Progenitor cell of endocrine pancreas (in vitro differentiated cells): Measurements from ENCODE around the gene RGS9BP. TPM values are rescaled to one million over a fixed set of nuclear protein-coding genes. Genes with fewer than 3 reads are reported as not detected.
A peak's percentile ranks its signal among the peaks of the same experiment; 100 is the strongest.

Experiments used
- DNase-seq: peaks from one replicate; pipeline ENCODE4 v3.0.0; 2021; ENCODE audit warnings: low spot score; ENCODE audit not compliant: unreplicated experiment
- H3K27ac Mint-ChIP-seq: 2 replicates; pipeline ENCODE4 v1.8.0; 2021; ENCODE audit warnings: mild to moderate bottlenecking, moderate library complexity, mixed read lengths
- H3K27me3 Mint-ChIP-seq: 2 replicates; pipeline ENCODE4 v1.8.0; 2021; ENCODE audit warnings: mixed read lengths
- H3K36me3 Mint-ChIP-seq: 2 replicates; pipeline ENCODE4 v1.8.0; 2022; ENCODE audit warnings: mixed read lengths; ENCODE audit not compliant: insufficient read depth
- H3K4me1 Mint-ChIP-seq: 2 replicates; pipeline ENCODE4 v1.8.0; 2021; ENCODE audit warnings: low read depth, mixed read lengths
- H3K4me3 Mint-ChIP-seq: 2 replicates; pipeline ENCODE4 v1.8.0; 2021; ENCODE audit warnings: low read depth, mild to moderate bottlenecking, moderate library complexity, mixed read lengths
- H3K9me3 Mint-ChIP-seq: 2 replicates; pipeline ENCODE4 v1.8.0; 2021; ENCODE audit warnings: low read depth, mixed read lengths
- total RNA-seq: library from RNA; stranded (reverse); gene quantifications from 2 replicates; pipeline ENCODE4 v1.2.1, GENCODE V29; 2021
- TF ChIP-seq, protein P1 (sequence below): fragments of 200-600 bp; sonication (generic); IDR thresholded peaks from one replicate; pipeline ENCODE4 v1.5.0; 2021; ENCODE audit warnings: antibody characterized with exemption, mild to moderate bottlenecking; ENCODE audit not compliant: unreplicated experiment

Gene RGS9BP
- total RNA-seq, 1 donor from 2014 or later = 0.10 TPM

GRCh38 chr19:32658075-32658474 is 17.6 kb upstream of the RGS9BP start:
- TF ChIP-seq, protein P1, sequence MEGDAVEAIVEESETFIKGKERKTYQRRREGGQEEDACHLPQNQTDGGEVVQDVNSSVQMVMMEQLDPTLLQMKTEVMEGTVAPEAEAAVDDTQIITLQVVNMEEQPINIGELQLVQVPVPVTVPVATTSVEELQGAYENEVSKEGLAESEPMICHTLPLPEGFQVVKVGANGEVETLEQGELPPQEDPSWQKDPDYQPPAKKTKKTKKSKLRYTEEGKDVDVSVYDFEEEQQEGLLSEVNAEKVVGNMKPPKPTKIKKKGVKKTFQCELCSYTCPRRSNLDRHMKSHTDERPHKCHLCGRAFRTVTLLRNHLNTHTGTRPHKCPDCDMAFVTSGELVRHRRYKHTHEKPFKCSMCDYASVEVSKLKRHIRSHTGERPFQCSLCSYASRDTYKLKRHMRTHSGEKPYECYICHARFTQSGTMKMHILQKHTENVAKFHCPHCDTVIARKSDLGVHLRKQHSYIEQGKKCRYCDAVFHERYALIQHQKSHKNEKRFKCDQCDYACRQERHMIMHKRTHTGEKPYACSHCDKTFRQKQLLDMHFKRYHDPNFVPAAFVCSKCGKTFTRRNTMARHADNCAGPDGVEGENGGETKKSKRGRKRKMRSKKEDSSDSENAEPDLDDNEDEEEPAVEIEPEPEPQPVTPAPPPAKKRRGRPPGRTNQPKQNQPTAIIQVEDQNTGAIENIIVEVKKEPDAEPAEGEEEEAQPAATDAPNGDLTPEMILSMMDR = no peak
- Mint-ChIP-seq H3K4me3 (no peak overlapping the region), H3K27me3 (no peaks in the 10 kb centered on the region), H3K36me3 (peaks cover 6% of the 10 kb centered on the region), H3K4me1 (peaks cover 2% of the 10 kb centered on the region), H3K9me3 (no peaks in the 10 kb centered on the region), H3K27ac (no peak overlapping the region)
- DNase-seq = no peak

DNA sequence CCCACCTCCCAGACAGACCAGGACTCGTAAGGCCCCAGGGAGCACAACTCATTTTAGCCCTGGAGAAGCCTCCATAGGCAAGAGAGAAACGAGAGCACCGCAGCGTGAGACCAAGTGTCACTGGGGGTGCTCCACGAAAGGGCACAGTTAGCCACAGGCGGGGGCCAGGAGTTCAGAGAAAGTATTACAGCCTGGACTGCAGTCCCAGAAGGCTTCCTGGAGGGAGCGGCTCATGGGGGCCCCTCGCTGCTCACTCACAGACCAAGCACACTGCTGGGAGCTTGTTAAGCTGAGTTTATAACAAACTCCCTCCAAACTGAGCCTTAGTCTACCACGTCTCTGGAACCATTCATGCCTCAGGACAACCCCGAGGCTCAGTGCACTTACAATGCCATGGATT is 17.1 kb upstream of the RGS9BP start:
- Mint-ChIP-seq H3K36me3 (peaks cover 7% of the 10 kb centered on the region), H3K9me3 (no peaks in the 10 kb centered on the region), H3K27me3 (no peaks in the 10 kb centered on the region), H3K27ac (no peak overlapping the region), H3K4me1 (no peaks in the 10 kb centered on the region), H3K4me3 (no peak overlapping the region)
- TF ChIP-seq, protein P1 = no peak
- DNase-seq = no peak

DNA sequence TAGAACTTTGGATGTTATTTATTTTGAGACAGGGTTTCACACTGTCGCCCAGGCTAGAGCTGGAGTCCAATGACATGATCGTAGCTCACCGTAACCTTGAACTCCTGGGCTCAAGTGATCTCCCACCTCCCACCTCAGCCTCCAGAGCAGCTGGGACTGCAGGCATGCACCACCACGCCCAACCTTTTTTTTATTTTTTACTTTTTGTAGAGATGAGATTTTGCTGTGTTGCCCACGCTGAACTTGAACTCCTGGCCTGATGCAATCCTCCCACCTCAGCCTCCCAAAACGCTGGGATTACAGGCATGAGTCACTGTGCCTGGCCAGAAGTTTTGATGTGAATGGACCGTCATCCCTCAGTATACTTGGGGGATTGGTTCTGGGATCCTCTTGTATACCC is 14.3 kb upstream of the RGS9BP start:
- Mint-ChIP-seq H3K9me3 (no peaks in the 10 kb centered on the region), H3K27me3 (no peaks in the 10 kb centered on the region), H3K36me3 (peaks cover 7% of the 10 kb centered on the region), H3K27ac (no peak overlapping the region), H3K4me3 (no peak overlapping the region), H3K4me1 (no peaks in the 10 kb centered on the region)
- DNase-seq = no peak
- TF ChIP-seq, protein P1 = no peak

DNA sequence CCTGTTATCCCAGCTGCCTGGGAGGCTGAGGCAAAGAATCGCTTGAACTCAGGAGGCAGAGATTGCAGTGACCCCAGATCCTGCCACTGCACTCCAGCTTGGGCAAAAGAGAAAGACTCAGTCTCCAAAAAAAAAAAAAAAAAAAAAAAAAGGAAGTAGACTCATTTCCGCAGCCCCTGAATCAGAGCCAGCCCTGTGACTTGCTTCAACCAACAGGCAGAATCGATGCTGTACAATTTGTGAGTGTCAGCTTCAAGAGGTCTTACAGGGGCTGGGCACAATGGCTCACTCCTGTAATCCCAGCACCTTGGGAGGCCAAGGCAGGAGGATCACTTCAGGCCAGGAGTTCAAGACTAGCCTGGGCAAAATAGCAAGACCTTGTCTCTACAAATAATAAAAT is 13.5 kb upstream of the RGS9BP start:
- TF ChIP-seq, protein P1 = no peak
- H3K27ac Mint-ChIP-seq = no peak overlapping the region
- H3K4me3 Mint-ChIP-seq = no peak overlapping the region
- no peaks in the 10 kb centered on the region for H3K4me1 Mint-ChIP-seq
- H3K36me3 Mint-ChIP-seq = peaks cover 7% of the 10 kb centered on the region
- no peaks in the 10 kb centered on the region for H3K27me3 Mint-ChIP-seq
- H3K9me3 Mint-ChIP-seq = no peaks in the 10 kb centered on the region
- DNase-seq = no peak

GRCh38 chr19:32666084-32666483 is 9.6 kb upstream of the RGS9BP start:
- TF ChIP-seq, protein P1 = no peak
- Mint-ChIP-seq H3K9me3 (no peaks in the 10 kb centered on the region), H3K4me1 (peaks cover 9% of the 10 kb centered on the region), H3K4me3 (no peak overlapping the region), H3K27me3 (no peaks in the 10 kb centered on the region), H3K27ac (peak overlapping the region; percentile 11), H3K36me3 (peaks cover 5% of the 10 kb centered on the region)
- DNase-seq = no peak

GRCh38 chr19:32669310-32669709 is 6.3 kb upstream of the RGS9BP start:
- peaks cover 18% of the 10 kb centered on the region for H3K4me1 Mint-ChIP-seq

More at GRCh38 chr19:32669310-32669709, 6.3 kb upstream of the RGS9BP start:
- Mint-ChIP-seq H3K27ac (no peak overlapping the region), H3K9me3 (no peaks in the 10 kb centered on the region), H3K4me3 (no peak overlapping the region), H3K36me3 (peaks cover 4% of the 10 kb centered on the region), H3K27me3 (peaks cover 24% of the 10 kb centered on the region)
- TF ChIP-seq, protein P1 = no peak
- DNase-seq = no peak
